Measurements from ENCODE around the gene POLR3E.

POLR3E gene

DNA sequence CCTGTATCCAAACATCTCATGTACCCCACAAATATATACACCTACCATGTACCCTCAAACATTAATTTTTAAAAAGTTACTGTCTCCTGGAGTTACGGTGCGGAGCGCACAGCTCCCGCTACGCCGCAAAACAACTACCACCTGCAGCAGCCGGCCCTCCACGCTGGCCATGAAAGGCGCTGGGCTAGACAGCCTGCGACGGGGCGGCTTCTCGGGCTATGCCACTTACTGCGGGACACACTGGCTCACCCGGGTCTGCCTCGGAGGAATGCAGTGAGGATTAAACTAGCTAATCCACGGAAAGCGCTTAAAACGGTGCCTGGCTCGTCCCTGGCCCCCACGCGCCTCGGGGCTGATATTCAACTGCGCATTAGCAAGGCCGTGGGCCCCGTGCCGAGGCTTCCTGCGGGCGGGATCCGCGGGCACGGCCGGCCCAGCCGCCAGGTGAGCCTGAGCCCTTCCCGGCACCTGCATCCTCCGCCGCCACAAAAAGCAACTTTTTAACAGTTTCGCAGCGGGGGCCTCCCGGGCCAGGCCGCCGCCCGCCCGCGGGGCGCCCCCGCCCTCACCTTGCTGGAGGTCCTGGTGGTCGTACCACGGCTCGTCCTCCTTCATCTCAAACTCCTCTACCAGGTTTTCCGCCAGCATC lies 76.6 kb downstream of the POLR3E start:
- ATAC-seq, result peak; percentile 35

DNA sequence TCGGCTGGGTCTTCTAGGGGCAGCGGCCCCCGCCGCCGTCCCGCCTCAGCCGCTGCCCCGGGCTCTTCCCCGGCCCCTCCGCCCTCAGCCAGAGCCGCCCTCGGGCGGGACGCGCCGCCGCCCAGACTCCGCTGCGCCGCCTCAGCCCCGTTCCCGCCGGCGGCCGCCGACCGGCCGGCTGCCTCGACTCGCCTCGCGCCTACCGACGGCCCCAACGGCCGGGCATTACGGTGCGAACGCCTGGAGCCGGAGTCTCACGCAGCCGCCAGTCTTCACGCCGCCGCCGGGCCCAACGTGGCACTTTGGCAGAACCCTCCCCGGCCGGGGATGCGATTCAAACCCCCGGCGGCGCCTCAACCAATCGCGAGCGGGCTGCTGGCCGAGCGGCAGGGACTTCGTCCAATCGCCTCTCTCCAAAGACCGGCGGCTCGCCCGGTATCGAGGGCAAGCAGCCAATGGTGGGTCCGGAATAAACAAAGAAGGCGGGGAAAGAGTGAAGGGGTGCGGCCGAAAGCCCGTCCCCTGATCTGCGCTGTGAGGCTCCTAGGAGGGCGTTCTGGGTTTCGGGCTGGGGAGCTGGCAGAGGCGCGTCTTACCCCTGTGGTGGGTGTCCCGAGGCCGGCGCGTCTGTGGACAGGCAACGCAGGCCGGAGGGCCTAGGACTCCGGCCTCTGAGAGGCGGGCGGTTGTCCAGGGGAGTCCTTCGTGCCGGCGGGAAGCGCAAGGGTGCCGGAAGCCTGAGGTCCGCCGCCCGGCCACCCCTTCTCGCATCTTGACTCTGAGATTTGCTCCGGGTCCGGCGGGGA lies 77.3 kb downstream of the POLR3E start, which contains the start of gene CDR2:
CDR2 (minus strand) TSS at position 309 of the 806 bp plus-strand sequence. CDS start 310 bp downstream, outside the sequence.
- no peak for TF ChIP-seq CSDC2 (CRISPR knock-in tag; IDR thresholded peaks at IDR 0.05)
- no peak for TF ChIP-seq ZFP30 (CRISPR knock-in tag; IDR thresholded peaks at IDR 0.05)
- TF ChIP-seq GLIS3 (CRISPR knock-in tag; IDR thresholded peaks at IDR 0.05), result peak; percentile 52; the same call in 1 of the 2 replicates
- TF ChIP-seq ZFP3 (CRISPR knock-in tag; IDR thresholded peaks at IDR 0.05), result 0 out of 2 replicates have a peak, but pooled peaks have one; percentile 48
- TF ChIP-seq, protein P1, sequence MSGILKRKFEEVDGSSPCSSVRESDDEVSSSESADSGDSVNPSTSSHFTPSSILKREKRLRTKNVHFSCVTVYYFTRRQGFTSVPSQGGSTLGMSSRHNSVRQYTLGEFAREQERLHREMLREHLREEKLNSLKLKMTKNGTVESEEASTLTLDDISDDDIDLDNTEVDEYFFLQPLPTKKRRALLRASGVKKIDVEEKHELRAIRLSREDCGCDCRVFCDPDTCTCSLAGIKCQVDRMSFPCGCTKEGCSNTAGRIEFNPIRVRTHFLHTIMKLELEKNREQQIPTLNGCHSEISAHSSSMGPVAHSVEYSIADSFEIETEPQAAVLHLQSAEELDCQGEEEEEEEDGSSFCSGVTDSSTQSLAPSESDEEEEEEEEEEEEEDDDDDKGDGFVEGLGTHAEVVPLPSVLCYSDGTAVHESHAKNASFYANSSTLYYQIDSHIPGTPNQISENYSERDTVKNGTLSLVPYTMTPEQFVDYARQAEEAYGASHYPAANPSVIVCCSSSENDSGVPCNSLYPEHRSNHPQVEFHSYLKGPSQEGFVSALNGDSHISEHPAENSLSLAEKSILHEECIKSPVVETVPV (CRISPR knock-in tag; IDR thresholded peaks at IDR 0.05), result no peak
- peak; percentile 91 for ATAC-seq

More for the DNA sequence above, 76.6 kb downstream of the POLR3E start:
- TF ChIP-seq ARNTL (CRISPR knock-in tag; IDR thresholded peaks at IDR 0.05; ENCODE audit: borderline replicate concordance, low read depth), result no peak
- TF ChIP-seq ISL1 (CRISPR knock-in tag; IDR thresholded peaks at IDR 0.05), result no peak
- TF ChIP-seq ZFP3 (CRISPR knock-in tag; IDR thresholded peaks at IDR 0.05), result no peak
- no peak for TF ChIP-seq ZNF565 (CRISPR knock-in tag; conservative IDR thresholded peaks at IDR 0.05; ENCODE audit: low read depth)
- no peak for TF ChIP-seq ESRRG (CRISPR knock-in tag; IDR thresholded peaks at IDR 0.05)

DNA sequence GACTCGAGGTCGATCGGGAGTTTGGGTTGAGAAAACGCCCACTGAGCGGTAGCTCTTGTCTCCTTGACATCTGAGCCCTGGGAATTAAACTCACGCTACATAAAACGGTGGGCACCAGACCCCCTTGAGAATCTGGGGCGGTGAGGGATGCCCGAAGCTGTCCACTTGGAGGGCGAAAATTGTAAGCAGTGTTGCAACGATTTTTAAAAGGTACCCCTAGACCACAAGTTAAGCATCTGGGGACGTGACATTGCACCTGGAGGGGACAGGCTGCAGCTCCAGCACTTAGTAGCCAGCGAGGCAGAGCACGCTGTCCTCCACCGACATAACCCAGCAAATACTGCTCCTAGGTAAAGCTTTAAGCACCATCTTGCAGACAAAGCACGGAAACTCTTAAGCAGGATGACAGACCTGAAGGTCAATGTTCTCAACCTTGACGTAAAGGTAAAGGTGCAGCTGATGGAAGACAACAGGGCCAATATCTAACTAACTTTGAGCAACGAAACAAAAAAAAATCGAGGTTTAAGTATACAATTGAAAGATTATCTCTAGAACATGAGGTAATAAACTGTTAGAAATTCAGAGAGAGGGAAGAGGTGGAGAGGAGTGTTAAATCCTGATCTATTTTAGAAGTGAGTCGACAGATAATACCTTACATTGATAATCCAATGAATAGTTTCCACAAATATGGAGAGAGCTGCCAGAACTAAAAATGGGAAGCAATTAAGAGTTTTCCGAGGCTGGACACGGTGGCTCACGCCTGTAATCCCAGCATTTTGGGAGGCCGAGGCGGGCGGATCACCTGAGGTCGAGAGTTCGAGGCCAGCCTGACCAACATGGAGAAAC lies 78.1 kb downstream of the POLR3E start:
- peak; percentile 8; the same call in 2 of the 3 replicates for ATAC-seq
- no peak for TF ChIP-seq ESRRG (CRISPR knock-in tag; IDR thresholded peaks at IDR 0.05)
- TF ChIP-seq CSDC2 (CRISPR knock-in tag; IDR thresholded peaks at IDR 0.05), result no peak
- TF ChIP-seq, protein P2, sequence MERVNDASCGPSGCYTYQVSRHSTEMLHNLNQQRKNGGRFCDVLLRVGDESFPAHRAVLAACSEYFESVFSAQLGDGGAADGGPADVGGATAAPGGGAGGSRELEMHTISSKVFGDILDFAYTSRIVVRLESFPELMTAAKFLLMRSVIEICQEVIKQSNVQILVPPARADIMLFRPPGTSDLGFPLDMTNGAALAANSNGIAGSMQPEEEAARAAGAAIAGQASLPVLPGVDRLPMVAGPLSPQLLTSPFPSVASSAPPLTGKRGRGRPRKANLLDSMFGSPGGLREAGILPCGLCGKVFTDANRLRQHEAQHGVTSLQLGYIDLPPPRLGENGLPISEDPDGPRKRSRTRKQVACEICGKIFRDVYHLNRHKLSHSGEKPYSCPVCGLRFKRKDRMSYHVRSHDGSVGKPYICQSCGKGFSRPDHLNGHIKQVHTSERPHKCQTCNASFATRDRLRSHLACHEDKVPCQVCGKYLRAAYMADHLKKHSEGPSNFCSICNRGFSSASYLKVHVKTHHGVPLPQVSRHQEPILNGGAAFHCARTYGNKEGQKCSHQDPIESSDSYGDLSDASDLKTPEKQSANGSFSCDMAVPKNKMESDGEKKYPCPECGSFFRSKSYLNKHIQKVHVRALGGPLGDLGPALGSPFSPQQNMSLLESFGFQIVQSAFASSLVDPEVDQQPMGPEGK (CRISPR knock-in tag; IDR thresholded peaks at IDR 0.05; ENCODE audit: borderline replicate concordance), result no peak
- no peak for TF ChIP-seq RARB (CRISPR knock-in tag; IDR thresholded peaks at IDR 0.05)
- TF ChIP-seq, protein P3, sequence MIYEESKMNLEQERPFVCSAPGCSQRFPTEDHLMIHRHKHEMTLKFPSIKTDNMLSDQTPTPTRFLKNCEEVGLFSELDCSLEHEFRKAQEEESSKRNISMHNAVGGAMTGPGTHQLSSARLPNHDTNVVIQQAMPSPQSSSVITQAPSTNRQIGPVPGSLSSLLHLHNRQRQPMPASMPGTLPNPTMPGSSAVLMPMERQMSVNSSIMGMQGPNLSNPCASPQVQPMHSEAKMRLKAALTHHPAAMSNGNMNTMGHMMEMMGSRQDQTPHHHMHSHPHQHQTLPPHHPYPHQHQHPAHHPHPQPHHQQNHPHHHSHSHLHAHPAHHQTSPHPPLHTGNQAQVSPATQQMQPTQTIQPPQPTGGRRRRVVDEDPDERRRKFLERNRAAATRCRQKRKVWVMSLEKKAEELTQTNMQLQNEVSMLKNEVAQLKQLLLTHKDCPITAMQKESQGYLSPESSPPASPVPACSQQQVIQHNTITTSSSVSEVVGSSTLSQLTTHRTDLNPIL (CRISPR knock-in tag; IDR thresholded peaks at IDR 0.05; ENCODE audit: low read depth), result no peak
- no peak for TF ChIP-seq OSR1 (CRISPR knock-in tag; IDR thresholded peaks at IDR 0.05)
- TF ChIP-seq ZNF565 (CRISPR knock-in tag; conservative IDR thresholded peaks at IDR 0.05; ENCODE audit: low read depth), result no peak
- TF ChIP-seq, protein P4, sequence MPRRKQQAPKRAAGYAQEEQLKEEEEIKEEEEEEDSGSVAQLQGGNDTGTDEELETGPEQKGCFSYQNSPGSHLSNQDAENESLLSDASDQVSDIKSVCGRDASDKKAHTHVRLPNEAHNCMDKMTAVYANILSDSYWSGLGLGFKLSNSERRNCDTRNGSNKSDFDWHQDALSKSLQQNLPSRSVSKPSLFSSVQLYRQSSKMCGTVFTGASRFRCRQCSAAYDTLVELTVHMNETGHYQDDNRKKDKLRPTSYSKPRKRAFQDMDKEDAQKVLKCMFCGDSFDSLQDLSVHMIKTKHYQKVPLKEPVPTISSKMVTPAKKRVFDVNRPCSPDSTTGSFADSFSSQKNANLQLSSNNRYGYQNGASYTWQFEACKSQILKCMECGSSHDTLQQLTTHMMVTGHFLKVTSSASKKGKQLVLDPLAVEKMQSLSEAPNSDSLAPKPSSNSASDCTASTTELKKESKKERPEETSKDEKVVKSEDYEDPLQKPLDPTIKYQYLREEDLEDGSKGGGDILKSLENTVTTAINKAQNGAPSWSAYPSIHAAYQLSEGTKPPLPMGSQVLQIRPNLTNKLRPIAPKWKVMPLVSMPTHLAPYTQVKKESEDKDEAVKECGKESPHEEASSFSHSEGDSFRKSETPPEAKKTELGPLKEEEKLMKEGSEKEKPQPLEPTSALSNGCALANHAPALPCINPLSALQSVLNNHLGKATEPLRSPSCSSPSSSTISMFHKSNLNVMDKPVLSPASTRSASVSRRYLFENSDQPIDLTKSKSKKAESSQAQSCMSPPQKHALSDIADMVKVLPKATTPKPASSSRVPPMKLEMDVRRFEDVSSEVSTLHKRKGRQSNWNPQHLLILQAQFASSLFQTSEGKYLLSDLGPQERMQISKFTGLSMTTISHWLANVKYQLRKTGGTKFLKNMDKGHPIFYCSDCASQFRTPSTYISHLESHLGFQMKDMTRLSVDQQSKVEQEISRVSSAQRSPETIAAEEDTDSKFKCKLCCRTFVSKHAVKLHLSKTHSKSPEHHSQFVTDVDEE (CRISPR knock-in tag; IDR thresholded peaks at IDR 0.05), result no peak
- no peak for TF ChIP-seq ZFP3 (CRISPR knock-in tag; IDR thresholded peaks at IDR 0.05)
- TF ChIP-seq ZFP30 (CRISPR knock-in tag; IDR thresholded peaks at IDR 0.05), result no peak
- TF ChIP-seq BACH2 (CRISPR knock-in tag; IDR thresholded peaks at IDR 0.05; ENCODE audit: borderline replicate concordance), result no peak
- TF ChIP-seq ARNTL (CRISPR knock-in tag; IDR thresholded peaks at IDR 0.05; ENCODE audit: borderline replicate concordance, low read depth), result no peak
- no peak for TF ChIP-seq TOX (CRISPR knock-in tag; IDR thresholded peaks at IDR 0.05; ENCODE audit: borderline replicate concordance)
- no peak for TF ChIP-seq TCF4 (CRISPR knock-in tag; IDR thresholded peaks at IDR 0.05; ENCODE audit: borderline replicate concordance)
- no peak for TF ChIP-seq PPARA (CRISPR knock-in tag; IDR thresholded peaks at IDR 0.05; ENCODE audit: borderline replicate concordance)
- TF ChIP-seq, protein P5, sequence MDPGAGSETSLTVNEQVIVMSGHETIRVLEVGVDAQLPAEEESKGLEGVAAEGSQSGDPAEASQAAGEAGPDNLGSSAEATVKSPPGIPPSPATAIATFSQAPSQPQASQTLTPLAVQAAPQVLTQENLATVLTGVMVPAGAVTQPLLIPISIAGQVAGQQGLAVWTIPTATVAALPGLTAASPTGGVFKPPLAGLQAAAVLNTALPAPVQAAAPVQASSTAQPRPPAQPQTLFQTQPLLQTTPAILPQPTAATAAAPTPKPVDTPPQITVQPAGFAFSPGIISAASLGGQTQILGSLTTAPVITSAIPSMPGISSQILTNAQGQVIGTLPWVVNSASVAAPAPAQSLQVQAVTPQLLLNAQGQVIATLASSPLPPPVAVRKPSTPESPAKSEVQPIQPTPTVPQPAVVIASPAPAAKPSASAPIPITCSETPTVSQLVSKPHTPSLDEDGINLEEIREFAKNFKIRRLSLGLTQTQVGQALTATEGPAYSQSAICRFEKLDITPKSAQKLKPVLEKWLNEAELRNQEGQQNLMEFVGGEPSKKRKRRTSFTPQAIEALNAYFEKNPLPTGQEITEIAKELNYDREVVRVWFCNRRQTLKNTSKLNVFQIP (CRISPR knock-in tag; IDR thresholded peaks at IDR 0.05; ENCODE audit: borderline replicate concordance, low read depth), result no peak
